Epithelial cell of proximal tubule (primary cell): ENCODE data around the gene PYGB. TPM values are rescaled to one million over a fixed set of nuclear protein-coding genes. Genes with fewer than 3 reads are reported as not detected.
"Not testable (repeated sequence)": the region's sequence is repeated elsewhere in the genome, so short reads cannot be mapped to it uniquely, and the experiment has no call there.

ENCODE experiments used
- DNase-seq: peaks from one replicate; pipeline ENCODE4 v3.0.0-alpha.2; 2011; ENCODE audit warnings: low read depth
- H3K4me3 ChIP-seq: 2 replicates; pipeline ENCODE4 v1.5.1; 2011; ENCODE audit warnings: low read depth, mild to moderate bottlenecking, low read length
- total RNA-seq: library from RNA; depleted of rRNA; stranded (reverse); fragments of >200 nt; gene quantifications from 2 replicates; pipeline ENCODE4 v1.2.3, GENCODE V29; 2015
- TF ChIP-seq, protein P1 (sequence below): conservative IDR thresholded peaks from 2 replicates; pipeline ENCODE4 v1.5.1; 2012; ENCODE audit warnings: low read depth, mild to moderate bottlenecking, low read length

Gene PYGB
- total RNA-seq, 1 donor from 2014 or later: 145 TPM

DNA sequence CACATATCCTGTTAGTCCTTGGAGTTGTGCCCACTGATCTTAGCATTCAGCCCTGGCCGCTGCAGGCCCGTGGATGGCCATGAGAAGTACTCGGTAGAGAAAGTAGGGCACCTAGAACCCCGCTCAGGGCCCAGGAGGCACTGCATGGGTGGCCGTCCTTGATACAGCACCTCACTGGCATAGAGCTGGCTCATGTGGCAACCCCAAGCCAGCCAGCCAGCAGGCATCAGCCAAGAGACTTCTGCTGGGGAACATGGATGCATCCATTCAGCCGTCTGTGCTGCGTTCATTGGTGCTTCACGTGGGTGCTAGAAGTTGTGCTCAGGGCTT lies 10.6 kb downstream of the PYGB start:
- DNase-seq: no peak
- TF ChIP-seq, protein P1, sequence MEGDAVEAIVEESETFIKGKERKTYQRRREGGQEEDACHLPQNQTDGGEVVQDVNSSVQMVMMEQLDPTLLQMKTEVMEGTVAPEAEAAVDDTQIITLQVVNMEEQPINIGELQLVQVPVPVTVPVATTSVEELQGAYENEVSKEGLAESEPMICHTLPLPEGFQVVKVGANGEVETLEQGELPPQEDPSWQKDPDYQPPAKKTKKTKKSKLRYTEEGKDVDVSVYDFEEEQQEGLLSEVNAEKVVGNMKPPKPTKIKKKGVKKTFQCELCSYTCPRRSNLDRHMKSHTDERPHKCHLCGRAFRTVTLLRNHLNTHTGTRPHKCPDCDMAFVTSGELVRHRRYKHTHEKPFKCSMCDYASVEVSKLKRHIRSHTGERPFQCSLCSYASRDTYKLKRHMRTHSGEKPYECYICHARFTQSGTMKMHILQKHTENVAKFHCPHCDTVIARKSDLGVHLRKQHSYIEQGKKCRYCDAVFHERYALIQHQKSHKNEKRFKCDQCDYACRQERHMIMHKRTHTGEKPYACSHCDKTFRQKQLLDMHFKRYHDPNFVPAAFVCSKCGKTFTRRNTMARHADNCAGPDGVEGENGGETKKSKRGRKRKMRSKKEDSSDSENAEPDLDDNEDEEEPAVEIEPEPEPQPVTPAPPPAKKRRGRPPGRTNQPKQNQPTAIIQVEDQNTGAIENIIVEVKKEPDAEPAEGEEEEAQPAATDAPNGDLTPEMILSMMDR: no peak
- H3K4me3 ChIP-seq: no peak overlapping the region

DNA sequence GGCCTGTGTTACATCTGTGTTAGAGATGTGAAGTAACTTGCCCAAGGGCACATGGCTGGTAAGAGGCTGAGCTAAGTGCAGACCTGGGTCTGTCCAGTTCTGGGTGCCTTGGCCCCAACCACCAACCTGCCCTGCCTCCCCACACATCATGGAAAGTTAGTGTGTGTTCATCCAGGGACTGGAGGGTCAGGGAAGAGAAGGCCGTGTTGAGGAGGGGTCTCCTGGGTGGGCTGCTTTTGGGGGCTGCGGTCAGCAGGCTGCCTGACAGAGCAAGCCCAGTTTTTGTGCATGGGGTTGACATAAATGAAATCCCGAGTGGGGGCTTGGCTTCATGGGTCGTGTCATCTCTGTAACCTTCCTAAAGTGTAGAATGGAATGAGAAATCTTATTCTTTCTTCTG lies 10.9 kb downstream of the PYGB start:
- DNase-seq: no peak
- no peak overlapping the region for H3K4me3 ChIP-seq
- TF ChIP-seq, protein P1: no peak

DNA sequence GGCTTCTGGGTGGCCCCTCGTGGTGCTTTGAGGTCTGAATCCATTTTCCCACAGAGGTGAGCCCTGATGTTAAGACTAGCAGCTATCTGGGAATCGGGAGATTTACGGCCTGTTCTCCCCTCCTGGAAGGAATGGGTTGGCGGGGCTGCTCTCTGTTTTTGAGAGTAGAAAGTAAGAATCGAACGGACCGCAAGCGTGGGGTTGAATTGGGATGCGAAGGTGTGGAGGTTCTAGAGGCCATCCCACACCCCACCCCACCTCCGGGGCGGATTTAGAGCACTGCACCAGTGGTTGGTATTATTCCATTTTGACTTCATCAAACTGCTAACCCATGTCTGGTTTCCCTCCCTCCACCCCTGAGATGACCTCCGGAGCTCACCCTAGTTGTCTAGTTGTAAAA lies 11.5 kb downstream of the PYGB start:
- no peak for DNase-seq
- H3K4me3 ChIP-seq: no peak overlapping the region
- TF ChIP-seq, protein P1: no peak

DNA sequence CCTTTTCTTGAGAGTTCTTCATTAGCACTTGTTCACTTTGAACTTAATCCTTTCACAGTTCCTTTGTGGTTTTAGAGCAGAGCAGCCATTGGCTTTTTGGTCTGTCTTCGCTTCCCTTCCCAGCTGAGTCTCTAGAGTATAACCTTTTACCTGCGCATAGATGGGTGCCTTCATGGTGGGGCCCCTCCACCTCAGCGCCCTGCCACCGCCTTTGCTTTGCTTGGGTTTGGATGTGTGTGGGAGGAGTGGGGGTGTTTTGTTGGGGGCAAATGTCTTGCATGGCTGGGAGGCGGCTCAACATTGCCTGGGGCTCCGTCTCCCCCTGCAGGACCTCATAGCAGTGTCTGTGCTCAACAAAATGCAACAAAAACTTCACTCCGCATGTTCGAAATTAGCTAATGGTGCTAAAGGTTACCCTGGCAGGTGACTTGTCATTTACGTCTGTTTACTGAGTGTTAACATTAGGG lies 11.9 kb downstream of the PYGB start:
- no peak overlapping the region for H3K4me3 ChIP-seq
- no peak for DNase-seq
- TF ChIP-seq, protein P1: no peak

DNA sequence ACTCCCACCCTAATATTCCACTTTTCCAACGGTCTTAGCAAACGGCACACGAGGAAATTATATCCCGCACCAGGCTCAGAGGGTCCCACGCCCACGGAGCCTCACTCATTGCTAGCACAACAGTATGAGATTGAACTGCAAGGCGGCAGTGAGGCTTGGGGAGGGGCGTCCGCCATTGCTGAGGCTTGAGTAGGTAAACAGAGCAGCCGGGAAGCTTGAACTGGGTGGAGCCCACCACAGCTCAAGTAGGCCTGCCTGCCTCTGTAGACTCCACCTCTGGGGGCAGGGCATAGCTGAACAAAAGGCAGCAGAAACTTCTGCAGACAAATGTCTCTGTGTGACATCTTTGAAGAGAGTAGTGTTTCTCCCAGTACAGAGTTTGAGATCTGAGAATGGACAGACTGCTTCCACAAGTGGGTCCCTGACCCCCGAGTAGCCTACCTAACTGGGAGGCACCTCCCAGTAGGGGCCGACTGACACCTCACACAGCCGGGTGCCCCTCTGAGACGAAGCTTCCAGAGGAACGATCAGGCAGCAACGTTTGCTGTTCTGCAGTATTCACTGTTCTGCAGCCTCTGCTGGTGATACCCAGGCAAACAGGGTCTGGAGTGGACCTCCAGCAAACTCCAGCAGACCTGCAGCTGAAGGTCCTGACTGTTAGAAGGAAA lies 13.0 kb downstream of the PYGB start:
- DNase-seq, H3K4me3 ChIP-seq: not testable (repeated sequence)

DNA sequence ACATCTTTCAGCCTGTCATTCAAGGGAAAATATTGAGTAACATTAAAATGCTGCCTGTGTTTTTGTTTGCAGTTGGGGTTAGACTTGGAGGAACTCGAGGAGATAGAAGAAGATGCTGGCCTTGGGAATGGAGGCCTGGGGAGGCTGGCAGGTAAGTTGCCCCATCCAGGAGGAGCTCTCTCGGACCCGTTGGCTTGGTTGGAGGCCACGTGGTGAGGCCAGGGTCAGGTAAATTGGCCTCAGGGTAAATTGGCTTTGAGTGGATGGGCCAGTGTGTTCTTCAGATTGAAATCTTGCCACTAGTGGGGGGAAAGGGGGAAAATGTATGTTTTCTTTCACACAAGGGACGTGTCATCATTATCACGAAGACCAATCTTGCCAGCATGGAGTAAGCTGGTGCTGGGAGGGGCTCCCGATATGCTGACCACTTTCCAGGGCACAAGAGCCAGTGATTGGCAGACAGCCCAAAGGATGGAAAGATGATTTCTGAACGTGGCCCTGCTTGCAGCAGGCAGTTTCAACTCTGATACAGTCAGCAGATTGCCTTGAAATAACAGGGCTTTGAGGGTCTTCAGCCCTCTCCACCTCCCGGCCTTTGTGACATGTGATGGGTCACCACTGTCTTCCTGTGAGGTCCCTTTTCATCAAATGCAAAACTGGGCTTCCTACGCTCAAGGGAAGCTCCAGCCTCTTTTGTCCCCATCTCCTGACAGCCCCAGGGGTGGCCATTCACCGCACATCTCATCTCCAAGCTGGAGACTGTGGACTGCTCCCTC lies 21.4 kb downstream of the PYGB start:
- H3K4me3 ChIP-seq: no peak overlapping the region
- TF ChIP-seq, protein P1: no peak
- no peak for DNase-seq

DNA sequence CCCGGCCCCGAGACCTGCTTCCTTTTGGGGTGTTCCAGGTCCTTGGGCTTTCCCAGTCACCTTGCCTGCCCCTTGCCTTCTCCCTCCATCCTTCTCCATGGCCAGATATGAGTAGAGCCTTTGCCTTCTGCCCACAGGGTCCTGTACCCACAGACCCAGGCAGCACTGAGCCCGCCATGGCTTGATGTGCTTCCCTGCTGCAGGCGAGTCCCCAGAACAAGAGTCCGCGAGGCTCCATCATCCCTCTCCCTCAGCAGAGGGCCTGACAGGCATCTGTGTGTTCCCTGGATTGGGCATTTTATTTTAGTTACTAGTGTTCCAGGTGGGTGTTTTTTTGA lies 21.9 kb downstream of the PYGB start:
- TF ChIP-seq, protein P1: no peak
- no peak overlapping the region for H3K4me3 ChIP-seq
- DNase-seq: no peak
